H9 (cell line): ENCODE results near the gene TARS2. TPM values are rescaled to one million over a fixed set of nuclear protein-coding genes. Genes with fewer than 3 reads are reported as not detected.
A peak's percentile ranks its signal among the peaks of the same experiment; 100 is the strongest.

Experiments used
- DNase-seq: peaks from one replicate; pipeline ENCODE4 v3.0.0-alpha.2; 2017
- H2AFZ ChIP-seq: one replicate; pipeline ENCODE4 v1.6.1; 2013; ENCODE audit warnings: mild to moderate bottlenecking, low read length, control low read depth, moderate library complexity
- H2AK5ac ChIP-seq: 2 replicates; pipeline ENCODE4 v1.6.1; 2013; ENCODE audit warnings: low read length, control low read depth, mixed read lengths; ENCODE audit not compliant: insufficient read length
- H2BK120ac ChIP-seq: one replicate; pipeline ENCODE4 v1.6.1; 2013; ENCODE audit warnings: low read depth, mild to moderate bottlenecking, low read length, control low read depth, inconsistent platforms; ENCODE audit not compliant: poor library complexity, severe bottlenecking
- H2BK12ac ChIP-seq: 2 replicates; pipeline ENCODE4 v1.6.1; 2013; ENCODE audit warnings: low read length, control low read depth, mixed read lengths, low read depth; ENCODE audit not compliant: insufficient read length
- H2BK15ac ChIP-seq: 2 replicates; pipeline ENCODE4 v1.6.1; 2013; ENCODE audit warnings: low read depth, low read length, control low read depth
- H2BK20ac ChIP-seq: one replicate; pipeline ENCODE4 v1.6.1; 2013; ENCODE audit warnings: low read depth, mild to moderate bottlenecking, low read length, control low read depth, inconsistent platforms; ENCODE audit not compliant: poor library complexity, severe bottlenecking
- H2BK5ac ChIP-seq: 2 replicates; pipeline ENCODE4 v1.6.1; 2013; ENCODE audit warnings: low read length, control low read depth, mixed read lengths; ENCODE audit not compliant: insufficient read length
- H3K14ac ChIP-seq: 2 replicates; pipeline ENCODE4 v1.6.1; 2013; ENCODE audit warnings: low read length, control low read depth; ENCODE audit not compliant: insufficient read depth
- H3K18ac ChIP-seq: 2 replicates; pipeline ENCODE4 v1.6.1; 2013; ENCODE audit warnings: low read depth, mild to moderate bottlenecking, mixed read lengths, low read length, control low read depth; ENCODE audit not compliant: insufficient read length
- H3K23ac ChIP-seq: 2 replicates; pipeline ENCODE4 v1.6.1; 2013; ENCODE audit warnings: low read length, control low read depth, mixed read lengths, low read depth; ENCODE audit not compliant: insufficient read length
- H3K23me2 ChIP-seq: 2 replicates; pipeline ENCODE4 v1.6.1; 2013; ENCODE audit warnings: low read depth, mild to moderate bottlenecking, mixed read lengths, low read length, control low read depth; ENCODE audit not compliant: insufficient read length, poor library complexity, severe bottlenecking
- H3K27ac ChIP-seq: 2 replicates; pipeline ENCODE4 v1.5.1; 2013; ENCODE audit warnings: low read length, control low read depth, mixed read lengths, low read depth; ENCODE audit not compliant: insufficient read length
- H3K27me3 ChIP-seq: 2 replicates; pipeline ENCODE4 v1.6.1; 2013; ENCODE audit warnings: low read length, control low read depth, inconsistent platforms; ENCODE audit not compliant: insufficient read depth
- H3K4ac ChIP-seq: 2 replicates; pipeline ENCODE4 v1.6.1; 2013; ENCODE audit warnings: low read depth, mild to moderate bottlenecking, control low read depth, inconsistent platforms, low read length, moderate library complexity
- H3K4me1 ChIP-seq: 2 replicates; pipeline ENCODE4 v1.6.1; 2013; ENCODE audit warnings: low read length, control low read depth, inconsistent platforms; ENCODE audit not compliant: insufficient read depth
- H3K4me2 ChIP-seq: 2 replicates; pipeline ENCODE4 v1.6.1; 2013; ENCODE audit warnings: low read length, control low read depth, mixed read lengths; ENCODE audit not compliant: insufficient read length, insufficient read depth
- H3K56ac ChIP-seq: 2 replicates; pipeline ENCODE4 v1.6.1; 2013; ENCODE audit warnings: low read depth, mild to moderate bottlenecking, mixed read lengths, low read length, control low read depth; ENCODE audit not compliant: insufficient read length
- H3K79me1 ChIP-seq: 2 replicates; pipeline ENCODE4 v1.6.1; 2013; ENCODE audit warnings: low read depth, mild to moderate bottlenecking, moderate library complexity, low read length, control low read depth, inconsistent platforms; ENCODE audit not compliant: insufficient read depth, poor library complexity, severe bottlenecking
- H3K79me2 ChIP-seq: 2 replicates; pipeline ENCODE4 v1.6.1; 2013; ENCODE audit warnings: low read length, control low read depth, inconsistent platforms; ENCODE audit not compliant: insufficient read depth
- H3K9ac ChIP-seq: 2 replicates; pipeline ENCODE4 v1.6.1; 2013; ENCODE audit warnings: low read length, control low read depth, mixed read lengths; ENCODE audit not compliant: insufficient read length; ENCODE audit errors: extremely low read depth
- H3K9me3 ChIP-seq: one replicate; pipeline ENCODE4 v1.6.1; 2013; ENCODE audit warnings: low read depth, low read length, inconsistent platforms; ENCODE audit not compliant: control insufficient read depth
- H3T11ph ChIP-seq: one replicate; pipeline ENCODE4 v1.6.1; 2013; ENCODE audit warnings: mild to moderate bottlenecking, low read length, control low read depth, inconsistent platforms
- H4K20me1 ChIP-seq: one replicate; pipeline ENCODE4 v1.6.1; 2013; ENCODE audit not compliant: control insufficient read depth, insufficient read length, insufficient read depth
- H4K5ac ChIP-seq: 2 replicates; pipeline ENCODE4 v1.6.1; 2013; ENCODE audit warnings: low read depth, mild to moderate bottlenecking, mixed read lengths, low read length, control low read depth; ENCODE audit not compliant: insufficient read length
- H4K8ac ChIP-seq: replicated peaks from 2 replicates; pipeline ENCODE4 v1.6.1; 2013; ENCODE audit warnings: low read length, control low read depth, mixed read lengths, low read depth; ENCODE audit not compliant: insufficient read length
- H4K91ac ChIP-seq: 2 replicates; pipeline ENCODE4 v1.6.1; 2013; ENCODE audit warnings: low read depth, mild to moderate bottlenecking, moderate library complexity, mixed read lengths, low read length, control low read depth; ENCODE audit not compliant: insufficient read length
- H3K27ac Mint-ChIP-seq, 3 experiments: 2 replicates in 2 of 3; 3 replicates in 1 of 3; pipeline ENCODE4 v1.8.0; 2020 to 2021; ENCODE audit warnings: mixed read lengths in 3 of 3, mild to moderate bottlenecking in 1 of 3, moderate library complexity in 1 of 3
- H3K27me3 Mint-ChIP-seq: 2 replicates; pipeline ENCODE4 v1.8.0; 2021; ENCODE audit warnings: low read depth, mild to moderate bottlenecking, moderate library complexity, mixed read lengths
- H3K36me3 Mint-ChIP-seq, 3 experiments: 2 replicates in 2 of 3; 3 replicates in 1 of 3; pipeline ENCODE4 v1.8.0; 2020 to 2021; ENCODE audit warnings: low read depth in 3 of 3, mixed read lengths in 3 of 3; ENCODE audit not compliant: insufficient read depth in 1 of 3
- H3K4me1 Mint-ChIP-seq, 2 experiments: 2 replicates each; pipeline ENCODE4 v1.8.0; 2020; ENCODE audit warnings: mixed read lengths in 2 of 2
- H3K4me3 Mint-ChIP-seq, 2 experiments: 2 replicates in 1 of 2; 3 replicates in 1 of 2; pipeline ENCODE4 v1.8.0; 2020 to 2021; ENCODE audit warnings: mild to moderate bottlenecking in 2 of 2, mixed read lengths in 2 of 2, moderate library complexity in 1 of 2
- H3K9me3 Mint-ChIP-seq, 2 experiments: 2 replicates in 1 of 2; 3 replicates in 1 of 2; pipeline ENCODE4 v1.8.0; 2020; ENCODE audit warnings: mild to moderate bottlenecking in 2 of 2, mixed read lengths in 2 of 2, moderate library complexity in 1 of 2
- CTCF ChIP-seq: fragments of 200-600 bp; sonication (generic); conservative IDR thresholded peaks from 3 replicates; pipeline ENCODE4 v1.8.0; 2021; ENCODE audit warnings: antibody characterized with exemption, mild to moderate bottlenecking
- WGBS: extraction: QIAGEN DNeasy Blood & Tissue Kit; methylation state at CpG from one replicate; pipeline ENCODE4 v1.1.7; 2013; ENCODE audit warnings: missing lambda C conversion rate, low lambda C conversion rate, mixed read lengths; ENCODE audit not compliant: insufficient read length; ENCODE audit errors: extremely low coverage; 5-methylcytosine and 5-hydroxymethylcytosine counted together
- total RNA-seq: library from RNA; stranded (reverse); gene quantifications from 2 replicates; pipeline ENCODE4 v1.2.1, GENCODE V29; 2021

Gene TARS2
- total RNA-seq, 1 experiment from 2014 or later = 36.5 TPM

GRCh38 chr1:150548324-150548631 lies 61.1 kb downstream of the TARS2 start:
- Histone ChIP-seq H2BK5ac (no peak overlapping the region), H3K4me1 (0 out of 2 replicates have a peak, but pooled peaks cover 3% of the 10 kb centered on the region), H4K20me1 (no peaks in the 10 kb centered on the region), H3K27me3 (peaks cover 3% of the 10 kb centered on the region; the same call in 1 of the 2 replicates), H3K23ac (no peak overlapping the region), H2AFZ (no peak overlapping the region), H3K4me2 (peak overlapping the region; percentile 48), H3K79me2 (no peaks in the 10 kb centered on the region), H2BK120ac (no peak overlapping the region), H4K91ac (no peak overlapping the region), H2BK12ac (no peak overlapping the region), H2AK5ac (no peak overlapping the region), H2BK15ac (no peak overlapping the region), H3K14ac (no peak overlapping the region), H3K9me3 (no peaks in the 10 kb centered on the region), H3K79me1 (no peaks in the 10 kb centered on the region), H3K4ac (no peak overlapping the region), H3K23me2 (peaks cover 10% of the 10 kb centered on the region), H4K8ac (no peak overlapping the region), H3K18ac (no peak overlapping the region), H3K56ac (no peak overlapping the region), H2BK20ac (no peak overlapping the region), H3K9ac (no peak overlapping the region), H3K27ac (no peak overlapping the region), H4K5ac (no peak overlapping the region), H3T11ph (no peak overlapping the region)
- no CpG with 5 or more reads among the region's 4 CpGs for WGBS
- Mint-ChIP-seq H3K27me3 (peaks cover 43% of the 10 kb centered on the region), H3K4me3 (peak overlapping the region; percentile 59 to 82), H3K9me3 (no peaks in the 10 kb centered on the region), H3K4me1 (peaks cover 16 to 28% of the 10 kb centered on the region in 2 experiments), H3K36me3 (peaks cover 0 to 2% (median 0%) of the 10 kb centered on the region in 3 experiments; a peak in 2 of 7 replicates), H3K27ac (no peak overlapping the region; a peak in 1 of 7 replicates)
- TF ChIP-seq CTCF = no peak
- DNase-seq = no peak
